IPS-20b (cell line): ENCODE measurements around the gene B3GALT2.

Experiments used
- H3K27ac ChIP-seq: one replicate; pipeline ENCODE4 v1.5.1; 2013; ENCODE audit warnings: low read length
- H3K27me3 ChIP-seq: 2 replicates; pipeline ENCODE4 v1.6.1; 2013; ENCODE audit warnings: mild to moderate bottlenecking, low read length, inconsistent platforms; ENCODE audit not compliant: insufficient read depth
- H3K36me3 ChIP-seq: 2 replicates; pipeline ENCODE4 v1.6.1; 2013; ENCODE audit warnings: low read depth, mild to moderate bottlenecking, inconsistent platforms, low read length, moderate library complexity; ENCODE audit not compliant: insufficient read depth
- H3K4me1 ChIP-seq: 2 replicates; pipeline ENCODE4 v1.6.1; 2013; ENCODE audit warnings: mild to moderate bottlenecking, control low read depth, inconsistent platforms, low read length, moderate library complexity; ENCODE audit not compliant: insufficient read depth
- H3K4me3 ChIP-seq: 2 replicates; pipeline ENCODE4 v1.5.1; 2013; ENCODE audit warnings: mild to moderate bottlenecking, low read length, inconsistent platforms
- H3K9ac ChIP-seq: 2 replicates; pipeline ENCODE4 v1.6.1; 2013; ENCODE audit warnings: low read depth, mild to moderate bottlenecking, inconsistent platforms, low read length, moderate library complexity
- H3K9me3 ChIP-seq: 2 replicates; pipeline ENCODE4 v1.6.1; 2013; ENCODE audit warnings: mild to moderate bottlenecking, low read depth, low read length, inconsistent platforms; ENCODE audit not compliant: insufficient read depth

The B3GALT2 gene

DNA sequence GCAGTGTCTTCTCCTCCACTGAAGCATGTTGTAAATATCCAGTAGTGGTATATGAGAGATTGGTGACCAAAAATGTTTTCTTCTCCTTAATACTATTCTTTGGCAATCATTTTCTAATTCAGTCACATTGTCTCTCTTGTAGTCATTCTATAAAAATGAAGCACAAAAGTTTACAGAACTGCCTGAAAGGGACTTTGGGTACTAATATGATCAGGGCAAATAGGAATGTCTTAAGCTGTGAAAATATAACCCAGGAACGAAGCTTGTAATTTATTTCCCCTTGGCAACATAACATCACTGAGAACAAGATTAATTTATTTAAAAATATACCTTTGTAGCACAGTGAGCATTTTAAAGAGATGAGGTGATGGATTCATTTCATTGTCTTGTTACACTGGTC, 4.9 kb downstream of the B3GALT2 start:
- no peaks in the 10 kb centered on the region for H3K27me3 ChIP-seq
- no peak overlapping the region for H3K9ac ChIP-seq
- H3K9me3 ChIP-seq: no peaks in the 10 kb centered on the region
- H3K36me3 ChIP-seq: no peaks in the 10 kb centered on the region
- H3K27ac ChIP-seq: no peak overlapping the region
- peaks cover 6% of the 10 kb centered on the region for H3K4me1 ChIP-seq
- no peak overlapping the region for H3K4me3 ChIP-seq

DNA sequence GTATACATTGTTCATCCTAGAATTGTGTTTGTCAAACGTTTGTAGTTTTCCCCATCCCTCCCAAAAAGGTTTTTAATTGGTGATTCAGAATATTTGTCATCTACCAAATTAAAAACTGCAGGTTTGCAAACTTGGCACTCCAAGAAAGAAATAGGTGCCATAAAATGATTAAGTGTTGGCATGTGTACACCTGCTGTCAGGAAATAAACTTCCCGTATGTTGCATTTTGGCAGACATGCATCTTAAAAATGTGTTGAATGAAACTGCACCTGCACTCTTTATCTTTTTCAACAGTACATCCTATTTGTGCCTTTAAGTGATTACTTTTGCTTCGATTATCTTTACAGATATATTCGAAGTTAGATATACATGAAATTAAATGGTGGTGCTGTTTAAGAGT, 7.3 kb downstream of the B3GALT2 start:
- Histone ChIP-seq H3K4me3 (no peak overlapping the region), H3K27ac (no peak overlapping the region), H3K9ac (no peak overlapping the region), H3K9me3 (no peaks in the 10 kb centered on the region), H3K36me3 (no peaks in the 10 kb centered on the region), H3K27me3 (no peaks in the 10 kb centered on the region), H3K4me1 (no peaks in the 10 kb centered on the region)

- no peak overlapping the region for H3K4me3 ChIP-seq
- no peak overlapping the region for H3K9ac ChIP-seq
- no peaks in the 10 kb centered on the region for H3K27me3 ChIP-seq
- no peaks in the 10 kb centered on the region for H3K36me3 ChIP-seq
- H3K27ac ChIP-seq: no peak overlapping the region
- H3K4me1 ChIP-seq: no peaks in the 10 kb centered on the region
- no peaks in the 10 kb centered on the region for H3K9me3 ChIP-seq
These were observed 9.6 kb downstream of the B3GALT2 start for GRCh38 chr1:193176788-193177187.

GRCh38 chr1:193176113-193176512, 10.3 kb downstream of the B3GALT2 start:
- no peaks in the 10 kb centered on the region for H3K9me3 ChIP-seq
- no peak overlapping the region for H3K9ac ChIP-seq
- H3K27me3 ChIP-seq: no peaks in the 10 kb centered on the region
- H3K36me3 ChIP-seq: no peaks in the 10 kb centered on the region
- no peak overlapping the region for H3K27ac ChIP-seq
- no peaks in the 10 kb centered on the region for H3K4me1 ChIP-seq
- no peak overlapping the region for H3K4me3 ChIP-seq

GRCh38 chr1:193157360-193157759, 29.1 kb downstream of the B3GALT2 start:
- Histone ChIP-seq H3K36me3 (peaks cover 38% of the 10 kb centered on the region), H3K9me3 (no peaks in the 10 kb centered on the region), H3K9ac (no peak overlapping the region), H3K27ac (no peak overlapping the region), H3K27me3 (no peaks in the 10 kb centered on the region), H3K4me1 (no peaks in the 10 kb centered on the region), H3K4me3 (no peak overlapping the region)

DNA sequence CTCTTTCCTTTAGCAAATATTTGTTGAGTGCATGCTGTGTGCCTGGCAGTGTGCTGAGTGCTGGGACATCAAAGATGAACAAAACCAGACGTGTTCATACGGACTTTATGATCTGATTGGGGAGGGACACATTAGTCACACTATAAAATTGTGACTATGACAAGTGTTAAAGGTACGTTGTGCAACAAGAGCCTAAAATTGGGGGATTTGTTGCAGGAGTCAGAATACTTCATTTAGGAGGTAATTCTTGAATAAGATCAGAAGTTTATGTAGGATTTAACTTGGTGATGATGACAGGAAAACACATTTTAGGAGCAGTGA, 29.6 kb downstream of the B3GALT2 start:
- H3K4me1 ChIP-seq: no peaks in the 10 kb centered on the region
- H3K27ac ChIP-seq: no peak overlapping the region
- H3K9ac ChIP-seq: no peak overlapping the region
- peaks cover 44% of the 10 kb centered on the region for H3K36me3 ChIP-seq
- no peaks in the 10 kb centered on the region for H3K27me3 ChIP-seq
- H3K9me3 ChIP-seq: no peaks in the 10 kb centered on the region
- H3K4me3 ChIP-seq: no peak overlapping the region

GRCh38 chr1:193156117-193156821, 30.1 kb downstream of the B3GALT2 start:
- Histone ChIP-seq H3K9ac (no peak overlapping the region), H3K36me3 (peaks cover 48% of the 10 kb centered on the region), H3K4me3 (no peak overlapping the region)

DNA sequence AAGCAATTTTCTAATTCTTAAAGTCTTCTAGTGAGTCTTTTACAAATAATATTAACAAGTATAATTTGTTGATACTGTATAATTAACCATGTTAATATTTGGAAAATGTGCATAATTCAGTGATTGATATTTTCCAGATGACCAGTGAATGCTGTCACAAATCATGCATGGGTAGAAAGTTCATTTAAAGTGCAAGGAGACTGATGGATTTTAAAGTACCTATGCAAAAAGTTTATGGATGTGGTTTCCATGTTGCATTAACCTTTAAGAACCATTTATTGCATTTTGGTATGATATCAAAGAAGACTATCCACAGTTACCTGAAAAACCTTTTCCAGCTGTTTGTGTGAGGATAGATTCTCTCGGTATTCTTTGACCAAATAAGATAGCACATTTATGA, 41.4 kb downstream of the B3GALT2 start:
- Histone ChIP-seq H3K9ac (no peak overlapping the region), H3K36me3 (peaks cover 90% of the 10 kb centered on the region), H3K4me1 (peaks cover 7% of the 10 kb centered on the region; the same call in 1 of the 2 replicates), H3K27ac (no peak overlapping the region), H3K9me3 (no peaks in the 10 kb centered on the region), H3K27me3 (no peaks in the 10 kb centered on the region), H3K4me3 (no peak overlapping the region)

More at GRCh38 chr1:193156117-193156821, 30.1 kb downstream of the B3GALT2 start:
- Histone ChIP-seq H3K4me1 (no peaks in the 10 kb centered on the region), H3K27me3 (no peaks in the 10 kb centered on the region), H3K27ac (no peak overlapping the region), H3K9me3 (no peaks in the 10 kb centered on the region)

DNA sequence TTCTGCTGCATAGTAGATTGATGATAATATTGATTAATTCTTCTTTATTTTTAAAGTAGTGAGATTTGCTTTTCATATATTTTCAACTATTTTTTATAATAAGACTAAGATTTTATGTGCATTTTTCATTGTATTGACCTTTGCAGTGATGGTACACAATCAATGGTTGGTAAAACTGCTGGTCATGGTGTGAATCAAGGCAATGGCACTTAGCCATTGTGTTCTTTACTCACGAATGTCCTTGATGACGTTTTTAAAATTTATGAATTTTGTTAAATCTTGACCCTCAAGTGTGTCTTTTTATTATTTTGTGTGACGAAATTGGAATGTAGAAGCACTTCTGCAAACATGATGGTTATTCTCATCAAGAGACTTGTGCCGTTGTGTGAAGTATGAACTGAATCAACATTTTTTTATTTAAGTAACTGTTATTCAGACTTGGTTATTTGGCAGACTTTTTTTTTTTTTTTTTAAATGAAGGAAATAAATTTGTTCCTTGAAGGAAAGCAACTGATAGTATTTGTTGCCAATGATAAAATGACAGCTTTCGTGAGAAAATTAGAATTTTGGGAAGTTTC, 42.0 kb downstream of the B3GALT2 start:
- Histone ChIP-seq H3K4me3 (no peak overlapping the region), H3K36me3 (peaks cover 90% of the 10 kb centered on the region), H3K4me1 (peaks cover 7% of the 10 kb centered on the region; the same call in 1 of the 2 replicates), H3K27me3 (no peaks in the 10 kb centered on the region), H3K9ac (no peak overlapping the region), H3K9me3 (no peaks in the 10 kb centered on the region), H3K27ac (no peak overlapping the region)

GRCh38 chr1:193143285-193143684, 43.1 kb downstream of the B3GALT2 start:
- no peaks in the 10 kb centered on the region for H3K27me3 ChIP-seq
- no peak overlapping the region for H3K4me3 ChIP-seq
- H3K36me3 ChIP-seq: peaks cover 92% of the 10 kb centered on the region
- no peak overlapping the region for H3K9ac ChIP-seq
- no peaks in the 10 kb centered on the region for H3K9me3 ChIP-seq
- H3K4me1 ChIP-seq: peaks cover 7% of the 10 kb centered on the region; the same call in 1 of the 2 replicates
- no peak overlapping the region for H3K27ac ChIP-seq

DNA sequence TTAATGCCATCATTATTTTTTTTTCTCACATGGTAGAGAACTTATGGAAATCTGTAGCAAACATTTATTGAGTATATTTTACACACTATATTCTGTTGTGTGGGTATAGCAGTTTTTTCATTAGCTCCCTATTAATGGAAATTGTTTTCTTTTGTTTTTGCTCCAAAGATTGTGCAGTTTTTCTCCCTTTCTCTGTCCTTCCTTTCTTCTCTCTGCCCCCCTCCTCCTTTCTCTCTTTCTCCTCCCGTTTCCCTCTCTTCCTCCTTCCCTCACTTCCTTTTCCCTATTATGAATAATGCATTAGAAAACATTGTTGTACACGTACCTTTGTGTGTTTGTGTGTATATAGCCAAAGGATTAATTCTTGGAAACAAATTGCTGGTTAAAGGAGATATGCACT, 44.0 kb downstream of the B3GALT2 start:
- Histone ChIP-seq H3K36me3 (peaks cover 92% of the 10 kb centered on the region), H3K9me3 (no peaks in the 10 kb centered on the region), H3K4me3 (no peak overlapping the region), H3K4me1 (peaks cover 7% of the 10 kb centered on the region; the same call in 1 of the 2 replicates), H3K27me3 (no peaks in the 10 kb centered on the region), H3K27ac (no peak overlapping the region), H3K9ac (no peak overlapping the region)

DNA sequence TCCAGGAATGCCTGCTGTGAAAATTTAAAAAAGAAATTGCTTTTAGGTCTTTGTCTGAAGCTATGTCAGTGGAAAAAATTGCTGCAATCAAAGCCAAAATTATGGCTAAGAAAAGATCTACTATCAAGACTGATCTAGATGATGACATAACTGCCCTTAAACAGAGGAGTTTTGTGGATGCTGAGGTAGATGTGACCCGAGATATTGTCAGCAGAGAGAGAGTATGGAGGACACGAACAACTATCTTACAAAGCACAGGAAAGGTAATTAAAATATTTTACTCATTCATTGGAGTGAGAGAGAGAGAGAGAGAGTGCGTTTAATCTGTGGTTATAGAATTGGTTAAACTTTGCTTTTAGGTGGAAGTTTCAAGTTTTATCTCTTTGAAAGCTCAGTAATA, 44.6 kb downstream of the B3GALT2 start:
- H3K9ac ChIP-seq: no peak overlapping the region
- H3K27me3 ChIP-seq: no peaks in the 10 kb centered on the region
- no peak overlapping the region for H3K4me3 ChIP-seq
- H3K4me1 ChIP-seq: peaks cover 7% of the 10 kb centered on the region; the same call in 1 of the 2 replicates
- no peak overlapping the region for H3K27ac ChIP-seq
- no peaks in the 10 kb centered on the region for H3K9me3 ChIP-seq
- peaks cover 96% of the 10 kb centered on the region for H3K36me3 ChIP-seq
